Measurements from ENCODE around the gene PRDM12.

PRDM12 gene

DNA sequence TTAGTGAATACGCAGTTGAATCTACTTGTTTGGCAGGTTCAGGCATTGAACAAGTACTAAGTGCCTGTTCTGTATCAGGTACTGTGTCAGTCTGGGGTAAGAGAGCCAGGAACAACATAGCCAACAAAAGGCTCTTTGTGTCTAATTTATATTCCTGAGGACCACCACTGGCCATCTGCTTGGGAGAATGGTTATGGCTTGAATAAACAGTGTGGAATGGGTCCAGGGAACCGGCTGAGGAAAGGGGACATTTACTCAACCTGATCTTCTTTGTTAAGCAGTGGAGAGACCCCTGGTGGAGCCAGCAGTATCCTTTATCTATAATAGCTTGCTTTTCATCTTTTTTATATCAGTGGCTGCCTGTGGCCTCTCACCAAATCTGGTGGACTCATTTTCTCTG lies 67.7 kb downstream of the PRDM12 start:
- no peak for DNase-seq
